ENCODE measurements around the gene NF1. TPM values are rescaled to one million over a fixed set of nuclear protein-coding genes. Genes with fewer than 3 reads are reported as not detected.

Gene NF1
- total and polyA plus RNA-seq, 11 donors, result 6.8 to 82.0 (median 51.4) TPM

DNA sequence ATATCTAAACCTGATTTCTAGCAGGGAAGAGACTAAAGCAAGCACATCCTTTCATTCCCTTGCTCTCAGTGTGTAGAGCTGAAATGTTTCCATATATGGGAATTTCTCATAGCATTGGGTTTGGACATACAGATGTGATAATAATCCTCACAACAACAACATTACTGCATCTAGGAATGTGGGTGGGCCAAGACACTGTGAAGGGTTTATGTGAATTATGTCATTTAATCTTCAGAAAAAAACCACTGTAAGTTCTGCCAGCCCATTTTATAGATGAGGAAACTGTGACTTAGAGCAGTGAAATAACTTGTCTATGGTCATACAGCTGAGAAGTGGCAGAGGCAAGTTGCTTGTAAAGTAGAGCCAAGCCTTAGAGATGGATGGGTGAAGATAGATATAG, 197.0 kb downstream of the NF1 start:
- intact Hi-C loops (cut with DNase I), result no loop called here

DNA sequence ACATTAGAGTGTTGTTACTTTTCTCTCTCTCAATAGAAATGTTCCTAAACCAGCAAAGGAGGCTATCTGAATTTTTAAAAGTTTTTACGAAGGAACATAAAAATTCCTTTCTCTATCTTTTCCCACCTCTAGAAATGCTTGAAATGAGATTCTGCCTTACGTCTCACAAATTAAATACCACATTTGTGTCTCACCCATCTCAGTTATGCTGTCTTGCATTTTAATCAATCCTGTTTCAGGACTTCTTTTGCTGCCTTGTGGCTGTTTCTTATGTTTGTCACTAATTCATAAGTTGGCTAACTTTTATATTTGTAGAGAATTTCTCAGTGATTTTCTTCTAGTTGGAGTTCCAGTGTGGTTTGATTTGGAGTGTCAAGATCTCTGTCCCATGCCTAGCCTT, 198.8 kb downstream of the NF1 start:
- ATAC-seq (no peak), DNase-seq (no peak)
- WGBS, 4 donors, result 88 to 99% (median 95%) methylated on average over 2 of the region's 2 CpGs
- peaks cover 0 to 21% (median 6%) of the 10 kb centered on the region in 9 donors for H3K36me3 ChIP-seq
- intact Hi-C loops (cut with DNase I), result no loop called here
- no peak overlapping the region for H3K4me3 ChIP-seq
- no peak overlapping the region for H3K27ac ChIP-seq
- TF ChIP-seq POLR2A (IDR thresholded peaks at IDR 0.05) (no peak), CTCF (IDR thresholded peaks at IDR 0.05) (no peak)
- peaks cover 0 to 5% (median 0%) of the 10 kb centered on the region in 12 donors for H3K4me1 ChIP-seq
- H3K27me3 ChIP-seq, result no peaks in the 10 kb centered on the region
- H3K9me3 ChIP-seq, result no peaks in the 10 kb centered on the region

More for the DNA sequence above, 197.0 kb downstream of the NF1 start:
- no peaks in the 10 kb centered on the region for H3K27me3 ChIP-seq
- DNase-seq, result no peak
- no peak for TF ChIP-seq POLR2A (IDR thresholded peaks at IDR 0.05)
- no peak for TF ChIP-seq CTCF (IDR thresholded peaks at IDR 0.05)
- peaks cover 0 to 24% (median 6%) of the 10 kb centered on the region in 9 donors for H3K36me3 ChIP-seq
- no peak overlapping the region for H3K4me3 ChIP-seq
- peaks cover 0 to 5% (median 0%) of the 10 kb centered on the region in 12 donors for H3K4me1 ChIP-seq
- H3K9me3 ChIP-seq, result no peaks in the 10 kb centered on the region
- no peak for ATAC-seq
- no peak overlapping the region for H3K27ac ChIP-seq

DNA sequence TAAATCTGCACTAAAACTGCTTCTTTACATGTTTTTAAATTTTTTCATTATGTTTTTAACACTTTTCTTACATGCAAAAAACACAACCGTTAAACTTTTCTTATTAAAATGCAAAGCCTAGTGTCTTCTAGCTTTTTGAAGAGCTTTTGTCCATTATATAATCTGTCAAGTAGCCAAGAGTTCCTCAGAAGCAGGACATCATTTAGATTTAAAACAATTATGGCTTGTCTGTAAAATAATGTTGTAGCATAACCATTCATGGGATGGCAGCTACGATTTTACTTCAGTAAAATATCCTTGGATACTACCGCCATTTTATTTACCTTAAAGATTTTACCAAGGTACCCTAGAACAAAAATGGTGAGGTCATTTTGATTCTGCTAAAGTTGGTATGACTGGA, 199.5 kb downstream of the NF1 start:
- Histone ChIP-seq H3K9me3 (no peaks in the 10 kb centered on the region), H3K27ac (no peak overlapping the region), H3K4me3 (no peak overlapping the region), H3K36me3 (peaks cover 0 to 20% (median 6%) of the 10 kb centered on the region in 9 donors), H3K27me3 (no peaks in the 10 kb centered on the region), H3K4me1 (peaks cover 0 to 5% (median 0%) of the 10 kb centered on the region in 12 donors)
- intact Hi-C loops (cut with DNase I), result no loop called here
- TF ChIP-seq CTCF (IDR thresholded peaks at IDR 0.05), result no peak
- TF ChIP-seq POLR2A (IDR thresholded peaks at IDR 0.05), result no peak
- 91 to 96% (median 93%) methylated on average over 3 of the region's 3 CpGs for WGBS, 4 donors
- ATAC-seq (no peak), DNase-seq (no peak)

- 82 to 89% (median 87%) methylated on average over 3 of the region's 3 CpGs for WGBS, 4 donors
- H3K36me3 ChIP-seq, result peaks cover 0 to 19% (median 6%) of the 10 kb centered on the region in 9 donors
- DNase-seq, result no peak
- TF ChIP-seq CTCF (IDR thresholded peaks at IDR 0.05) (no peak), POLR2A (IDR thresholded peaks at IDR 0.05) (no peak)
- H3K4me1 ChIP-seq, result peaks cover 0 to 4% (median 0%) of the 10 kb centered on the region in 12 donors
- intact Hi-C loops (cut with DNase I), result no loop called here
- H3K9me3 ChIP-seq, result no peaks in the 10 kb centered on the region
- no peak overlapping the region for H3K4me3 ChIP-seq
- no peaks in the 10 kb centered on the region for H3K27me3 ChIP-seq
- ATAC-seq, result no peak
- H3K27ac ChIP-seq, result no peak overlapping the region
Observed at GRCh38 chr17:31294820-31295488, 200.2 kb downstream of the NF1 start.

All from heart left ventricle (tissue), 16 donors.